ENCODE data around the gene VCP. TPM values are rescaled to one million over a fixed set of nuclear protein-coding genes. Genes with fewer than 3 reads are reported as not detected.
A peak's percentile ranks its signal among the peaks of the same experiment; 100 is the strongest.

The VCP gene
- total RNA-seq, 4 donors from 2014 or later = 265 to 354 (median 342) TPM

DNA sequence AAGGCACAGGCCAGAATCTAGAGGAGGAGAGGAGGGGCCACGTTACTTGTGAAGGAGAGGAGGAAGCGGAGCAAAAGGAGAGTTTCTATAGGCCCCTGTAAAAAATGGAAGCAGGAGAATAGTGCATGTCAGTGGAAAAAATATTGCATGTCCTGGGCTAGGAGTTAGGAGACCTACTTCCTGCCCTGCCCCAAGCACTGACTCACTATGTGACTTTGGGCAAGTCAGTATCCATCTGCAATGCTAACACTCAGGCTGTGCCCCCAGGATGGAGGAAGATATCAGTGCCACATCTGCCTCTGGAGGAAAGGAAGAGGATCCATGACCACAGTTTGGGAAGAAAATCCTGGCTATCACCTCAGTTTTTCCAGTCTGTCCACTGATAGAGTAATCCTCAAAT, 17.0 kb upstream of the VCP start:
- ATAC-seq = no peak
- intact Hi-C loops (cut with DNase I; ENCODE audit: low total_unique reads) (no loop called here), in situ Hi-C loops (cut with MboI; ENCODE audit: low sequenced_read_pairs in 4 of 4) (loop anchor here in 1 of 4 donors (25.0 kb wide), 1 partner anchor 427 kb away; the partner anchor contains the start of genes CCL27 and IL11RA)
- TF ChIP-seq POLR2A (IDR thresholded peaks at IDR 0.05) = no peak
- TF ChIP-seq, protein P1, sequence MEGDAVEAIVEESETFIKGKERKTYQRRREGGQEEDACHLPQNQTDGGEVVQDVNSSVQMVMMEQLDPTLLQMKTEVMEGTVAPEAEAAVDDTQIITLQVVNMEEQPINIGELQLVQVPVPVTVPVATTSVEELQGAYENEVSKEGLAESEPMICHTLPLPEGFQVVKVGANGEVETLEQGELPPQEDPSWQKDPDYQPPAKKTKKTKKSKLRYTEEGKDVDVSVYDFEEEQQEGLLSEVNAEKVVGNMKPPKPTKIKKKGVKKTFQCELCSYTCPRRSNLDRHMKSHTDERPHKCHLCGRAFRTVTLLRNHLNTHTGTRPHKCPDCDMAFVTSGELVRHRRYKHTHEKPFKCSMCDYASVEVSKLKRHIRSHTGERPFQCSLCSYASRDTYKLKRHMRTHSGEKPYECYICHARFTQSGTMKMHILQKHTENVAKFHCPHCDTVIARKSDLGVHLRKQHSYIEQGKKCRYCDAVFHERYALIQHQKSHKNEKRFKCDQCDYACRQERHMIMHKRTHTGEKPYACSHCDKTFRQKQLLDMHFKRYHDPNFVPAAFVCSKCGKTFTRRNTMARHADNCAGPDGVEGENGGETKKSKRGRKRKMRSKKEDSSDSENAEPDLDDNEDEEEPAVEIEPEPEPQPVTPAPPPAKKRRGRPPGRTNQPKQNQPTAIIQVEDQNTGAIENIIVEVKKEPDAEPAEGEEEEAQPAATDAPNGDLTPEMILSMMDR (IDR thresholded peaks at IDR 0.05 in 4 of 5, conservative IDR thresholded peaks at IDR 0.05 in 1 of 5) = no peak
- Histone ChIP-seq H3K27me3 (no peaks in the 10 kb centered on the region), H3K36me3 (peaks cover 0 to 69% of the 10 kb centered on the region in 2 donors), H3K9me3 (no peaks in the 10 kb centered on the region), H3K4me3 (no peak overlapping the region), H3K4me1 (no peaks in the 10 kb centered on the region), H3K27ac (no peak overlapping the region)
- DNase-seq = no peak

DNA sequence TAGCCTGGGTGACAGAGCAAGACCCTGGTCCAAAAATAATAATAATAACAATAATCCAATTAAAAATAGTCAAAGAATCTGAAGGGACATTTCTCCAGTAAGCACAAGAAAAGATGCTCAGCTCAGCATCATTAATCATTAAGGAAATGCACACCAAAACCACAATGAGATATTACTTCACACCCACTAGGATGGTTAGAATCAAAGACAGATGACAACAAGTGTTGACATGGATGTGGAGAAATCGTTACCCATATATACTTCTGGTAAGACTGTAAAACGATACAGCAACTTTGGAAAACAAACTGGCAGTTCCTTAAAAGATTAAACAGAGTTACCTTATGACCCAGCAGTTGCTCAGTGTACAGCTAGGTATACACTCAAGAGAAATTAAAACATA, 12.7 kb upstream of the VCP start:
- TF ChIP-seq POLR2A (IDR thresholded peaks at IDR 0.05) = no peak
- TF ChIP-seq, protein P1 (IDR thresholded peaks at IDR 0.05 in 4 of 5, conservative IDR thresholded peaks at IDR 0.05 in 1 of 5) = no peak
- no peak overlapping the region for H3K27ac ChIP-seq
- no peaks in the 10 kb centered on the region for H3K27me3 ChIP-seq
- ATAC-seq = no peak
- in situ Hi-C loops (cut with MboI; ENCODE audit: low sequenced_read_pairs in 4 of 4) (loop anchor here in 1 of 4 donors (25.0 kb wide), 1 partner anchor 423 kb away; the partner anchor contains the start of genes CCL27 and IL11RA), intact Hi-C loops (cut with DNase I; ENCODE audit: low total_unique reads) (no loop called here)
- H3K4me3 ChIP-seq = no peak overlapping the region
- peaks cover 0 to 6% of the 10 kb centered on the region in 2 donors for H3K4me1 ChIP-seq
- peaks cover 0 to 28% of the 10 kb centered on the region in 2 donors for H3K36me3 ChIP-seq
- no peaks in the 10 kb centered on the region for H3K9me3 ChIP-seq
- no peak for DNase-seq

DNA sequence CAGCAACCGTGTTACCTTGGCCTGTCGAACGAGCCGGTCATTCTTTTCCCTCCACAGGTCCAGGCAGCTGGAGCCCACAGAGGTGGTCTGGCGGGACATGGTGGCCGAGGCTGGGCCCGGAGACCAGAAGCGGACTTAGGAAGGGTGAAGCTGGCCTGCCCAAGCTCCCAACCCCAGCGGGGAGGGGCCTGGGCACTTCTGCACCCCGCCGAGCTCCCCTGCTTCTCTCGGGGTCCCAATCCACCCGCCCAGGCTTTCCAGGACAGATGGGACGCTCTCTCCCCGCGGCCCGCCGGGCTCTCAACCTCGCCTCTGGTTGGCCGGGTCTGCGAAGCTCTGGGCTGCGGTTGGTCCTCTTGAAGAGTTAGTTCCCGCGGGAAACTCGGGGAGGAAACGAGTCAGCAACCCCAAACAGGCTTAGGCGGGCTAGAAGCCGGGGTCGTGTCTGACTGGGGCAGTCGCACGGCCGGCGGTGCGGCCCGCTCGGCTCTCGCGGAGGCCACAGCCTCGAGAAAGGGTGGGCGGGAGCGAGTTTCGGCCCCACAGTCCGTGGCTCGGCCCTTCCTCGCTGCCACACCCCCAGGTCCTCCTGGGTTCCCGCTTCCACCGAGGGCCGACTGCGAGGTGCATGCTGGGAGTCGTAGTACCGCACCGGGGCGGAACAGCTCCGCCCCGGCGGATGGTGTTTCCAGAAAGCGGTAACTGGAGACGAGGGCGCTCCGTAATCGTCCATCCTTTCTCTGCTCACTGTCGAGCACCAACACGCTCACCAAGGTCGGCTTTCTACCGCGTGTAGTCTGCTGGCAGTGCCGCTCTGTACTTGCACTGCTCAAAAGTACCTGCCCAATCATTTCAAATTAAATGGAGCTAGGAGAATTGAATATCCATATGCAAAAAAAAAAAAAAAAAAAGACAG, 7.3 kb upstream of the VCP start, which contains the start of gene FANCG:
TSS of gene FANCG (minus strand) at position 517 of the 916 bp plus-strand sequence. CDS start at position 99, 418 bp downstream.
- Histone ChIP-seq H3K27me3 (no peaks in the 10 kb centered on the region), H3K9me3 (no peaks in the 10 kb centered on the region), H3K36me3 (no peaks in the 10 kb centered on the region), H3K27ac (peak within 1 kb of the TSS; percentile 73 to 84 (median 79)), H3K4me1 (peaks cover 7 to 15% of the 10 kb centered on the region in 2 donors), H3K4me3 (peak within 1 kb of the TSS; percentile 76 to 95 (median 88))
- intact Hi-C loops (cut with DNase I; ENCODE audit: low total_unique reads) = no loop called here
- in situ Hi-C loops (cut with MboI; ENCODE audit: low sequenced_read_pairs in 4 of 4) = loop anchor here in 1 of 4 donors (25.0 kb wide), 1 partner anchor 417 kb away; the partner anchor contains the start of genes CCL27 and IL11RA
- peak; percentile 94 to 97 for ATAC-seq
- peak; percentile 86 for DNase-seq
- peak; percentile 29 to 39 for TF ChIP-seq POLR2A (IDR thresholded peaks at IDR 0.05)
- TF ChIP-seq, protein P1 (IDR thresholded peaks at IDR 0.05 in 4 of 5, conservative IDR thresholded peaks at IDR 0.05 in 1 of 5) = no peak

DNA sequence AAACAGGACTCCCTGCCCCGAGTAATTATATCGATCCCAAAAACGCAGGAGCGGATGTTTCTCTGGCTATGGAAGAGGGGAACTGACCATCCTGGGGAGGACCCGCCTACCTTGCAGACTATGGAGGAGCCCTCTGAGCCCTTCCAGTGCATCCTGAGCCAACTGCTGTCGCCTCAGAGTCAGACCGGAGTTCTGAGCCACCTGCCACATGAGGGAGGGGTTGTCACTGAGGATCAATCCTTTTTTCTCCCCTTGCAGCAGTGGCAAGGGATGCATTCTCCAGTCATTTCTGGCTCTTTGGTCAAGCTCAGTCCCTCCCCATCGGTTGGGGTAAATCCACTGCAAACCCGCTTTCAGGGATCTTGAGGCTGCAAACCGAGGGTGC, 6.6 kb upstream of the VCP start:
- intact Hi-C loops (cut with DNase I; ENCODE audit: low total_unique reads) (no loop called here), in situ Hi-C loops (cut with MboI; ENCODE audit: low sequenced_read_pairs in 4 of 4) (loop anchor here in 1 of 4 donors (25.0 kb wide), 1 partner anchor 417 kb away; the partner anchor contains the start of genes CCL27 and IL11RA)
- no peak for ATAC-seq

More for the DNA sequence above, 6.6 kb upstream of the VCP start:
- TF ChIP-seq, protein P1 (IDR thresholded peaks at IDR 0.05 in 4 of 5, conservative IDR thresholded peaks at IDR 0.05 in 1 of 5) = no peak
- TF ChIP-seq POLR2A (IDR thresholded peaks at IDR 0.05) = no peak
- Histone ChIP-seq H3K9me3 (no peaks in the 10 kb centered on the region), H3K27ac (peak overlapping the region; percentile 73 to 84 (median 79)), H3K36me3 (no peaks in the 10 kb centered on the region), H3K27me3 (no peaks in the 10 kb centered on the region), H3K4me3 (peak overlapping the region; percentile 76 to 95 (median 88)), H3K4me1 (peaks cover 7 to 15% of the 10 kb centered on the region in 2 donors)
- DNase-seq = no peak

Data from gastrocnemius medialis (tissue), 4 donors.